Erythroblast (primary cell): ENCODE results near the gene RUNX3.
A peak's percentile ranks its signal among the peaks of the same experiment; 100 is the strongest.

Source experiments
- DNase-seq, 2 experiments: peaks; one replicate each; lab custom pipeline; 2025; lab: John Stamatoyannopoulos, UW
- GATA1 ChIP-seq: IDR thresholded peaks from 2 replicates; pipeline ENCODE4 v1.6.1; 2011; ENCODE audit warnings: low read depth, mild to moderate bottlenecking, control low read depth, low read length, moderate library complexity
- POLR2A ChIP-seq: IDR thresholded peaks from 2 replicates; pipeline ENCODE4 v1.6.1; 2011; ENCODE audit warnings: mild to moderate bottlenecking, low read length

Gene RUNX3

DNA sequence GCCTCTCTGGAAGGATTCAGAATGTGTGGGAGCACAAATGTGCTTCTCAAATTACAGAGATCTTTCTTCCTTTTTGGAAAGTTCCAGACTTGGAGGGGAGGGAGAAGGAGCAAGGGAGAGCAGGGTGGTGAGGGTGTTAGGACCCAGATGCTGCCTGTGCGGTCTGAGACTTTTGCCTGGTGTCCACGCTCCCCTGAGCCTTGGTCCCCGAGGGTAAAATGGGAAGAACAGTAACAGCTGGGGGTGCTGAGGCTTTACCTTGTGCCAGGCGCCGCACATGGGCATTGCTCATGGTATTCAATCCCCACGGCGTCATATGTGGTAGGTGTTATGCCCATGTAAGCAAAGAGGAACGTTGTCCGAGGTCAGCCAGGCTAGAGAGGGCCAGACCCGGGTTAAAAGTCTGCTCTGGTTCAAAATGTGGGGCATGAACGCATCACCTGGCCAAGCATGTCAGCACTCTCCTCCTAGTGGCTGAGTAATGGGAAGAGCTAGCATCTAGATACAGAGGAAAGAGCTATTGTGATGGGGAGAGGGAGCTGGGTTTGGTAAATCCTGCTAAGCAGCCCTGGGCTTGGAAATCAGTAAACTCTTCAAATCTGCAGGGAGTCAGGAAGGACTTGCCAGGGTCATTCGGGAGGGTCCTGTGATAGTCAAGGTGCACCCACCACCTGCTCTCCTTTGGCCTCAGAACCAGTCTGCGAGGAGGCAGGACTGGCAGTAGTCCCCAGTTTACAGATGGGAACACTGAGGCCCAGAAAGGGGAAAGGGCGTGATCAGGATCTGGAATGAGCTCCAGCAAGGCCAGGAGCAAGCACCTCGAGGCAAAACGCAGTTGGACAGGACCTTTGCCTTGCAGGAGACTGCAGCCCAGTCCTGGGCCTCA lies 4.5 kb upstream of the RUNX3 start:
- no peak for TF ChIP-seq GATA1
- TF ChIP-seq POLR2A, result no peak
- DNase-seq, result no peak

DNA sequence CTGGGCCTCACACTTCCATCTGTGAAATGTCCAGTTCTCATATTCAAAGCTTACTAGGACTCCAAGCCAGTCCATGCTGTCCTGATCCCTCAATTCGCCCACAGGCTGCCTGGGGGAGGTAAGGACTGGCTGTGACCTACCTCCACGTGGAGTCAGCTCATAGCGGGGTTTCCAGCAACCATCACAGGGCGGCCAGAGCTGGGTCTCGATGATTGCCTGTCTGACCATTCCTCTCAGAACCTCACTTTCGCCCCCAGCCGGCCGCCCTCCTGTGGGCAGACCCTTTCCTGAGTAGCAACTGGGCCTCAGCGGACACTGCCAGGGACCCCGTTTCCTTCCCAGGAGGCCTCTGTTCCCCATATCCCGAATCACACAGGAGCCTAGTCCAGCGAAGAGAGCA lies 3.4 kb upstream of the RUNX3 start:
- DNase-seq, result no peak
- TF ChIP-seq POLR2A, result no peak

DNA sequence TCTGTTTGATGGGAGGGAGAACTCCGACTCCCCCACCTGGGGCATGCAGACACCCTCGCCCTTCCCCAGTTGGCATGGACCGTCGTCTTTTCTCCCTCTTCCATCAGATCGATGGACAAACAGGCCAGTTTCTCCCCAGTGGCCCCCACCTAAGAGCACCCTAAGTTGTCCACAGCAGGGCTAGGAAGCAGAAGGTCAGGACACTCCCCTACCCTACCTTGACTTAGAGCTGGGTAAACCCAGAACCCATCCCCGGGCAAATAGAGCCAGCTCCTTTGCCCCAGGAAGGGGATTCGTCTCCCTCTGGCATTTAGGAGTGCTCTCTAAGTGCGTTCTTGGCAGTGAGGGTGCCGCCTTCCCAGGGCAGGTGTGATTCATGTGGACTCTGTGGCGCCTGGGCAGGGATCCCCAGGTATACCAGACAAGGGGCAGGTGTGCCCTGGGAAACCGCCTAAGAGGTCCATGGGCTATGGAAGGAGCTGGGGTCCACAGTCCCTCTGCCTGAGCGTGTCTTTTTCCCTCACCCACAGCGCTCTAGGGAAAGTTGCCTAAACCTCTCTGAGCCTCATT lies 2.7 kb upstream of the RUNX3 start:
- no peak for DNase-seq
- TF ChIP-seq POLR2A (no peak), GATA1 (no peak)

DNA sequence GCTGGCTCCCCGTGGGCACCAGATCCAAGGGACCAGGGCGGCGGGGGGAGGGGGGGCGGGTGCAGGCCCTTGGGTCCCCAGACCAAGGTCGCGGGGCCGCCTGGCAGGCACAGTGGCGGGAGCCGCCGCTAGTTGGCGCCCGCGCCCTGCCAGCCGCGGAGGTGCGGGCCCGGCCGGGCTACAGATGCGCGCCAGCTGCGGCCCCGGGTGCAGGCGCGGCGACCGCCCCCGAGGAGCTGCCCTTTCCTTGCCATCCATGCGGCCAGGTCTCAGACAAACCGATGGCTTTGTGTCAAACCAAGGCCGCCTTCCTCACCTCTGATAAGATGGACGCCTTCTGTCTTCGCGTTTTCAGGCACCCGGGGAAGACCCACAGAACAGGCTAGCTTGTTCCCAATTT lies 2.2 kb upstream of the RUNX3 start:
- peak in 1 of 2 experiments; percentile 61 for DNase-seq
- TF ChIP-seq GATA1 (no peak), POLR2A (no peak)

DNA sequence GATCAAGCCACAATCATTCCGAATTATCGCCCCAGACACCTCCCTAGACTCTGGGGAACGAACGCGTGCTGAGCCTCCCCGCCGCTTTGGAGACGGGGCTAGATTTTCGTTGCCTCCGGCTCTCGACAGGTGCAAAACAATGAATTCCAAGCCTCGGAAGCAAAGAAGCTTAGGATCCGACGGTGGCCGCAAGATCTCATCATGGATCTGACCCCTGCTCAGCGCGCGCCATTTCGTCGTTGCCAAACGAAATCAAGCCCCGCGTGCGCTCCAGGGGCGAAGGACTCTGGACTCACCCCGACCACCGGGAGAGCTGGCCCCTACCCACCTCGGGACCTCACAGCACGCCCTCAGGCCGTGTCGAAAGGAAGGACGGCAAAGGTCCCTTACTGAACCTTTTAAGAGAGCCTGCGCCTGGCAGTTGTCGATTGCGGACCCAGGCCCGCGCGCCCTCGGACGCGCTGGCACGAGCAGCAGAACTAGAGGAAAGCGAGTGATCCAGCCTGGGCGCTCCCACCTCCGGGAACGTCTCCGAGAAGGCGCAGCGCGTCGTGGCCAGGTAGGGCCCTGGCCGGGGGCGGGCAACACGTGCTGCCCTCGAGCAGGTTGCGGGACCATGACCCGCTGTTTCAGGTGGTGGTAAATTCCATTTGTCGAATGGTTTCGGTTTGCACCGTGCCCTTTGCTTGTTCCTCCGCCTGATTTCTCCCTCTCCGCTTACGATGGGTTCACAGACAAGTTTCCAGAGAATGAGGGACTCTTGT lies 1.6 kb upstream of the RUNX3 start:
- TF ChIP-seq POLR2A, result no peak
- TF ChIP-seq GATA1, result no peak
- DNase-seq, result no peak

DNA sequence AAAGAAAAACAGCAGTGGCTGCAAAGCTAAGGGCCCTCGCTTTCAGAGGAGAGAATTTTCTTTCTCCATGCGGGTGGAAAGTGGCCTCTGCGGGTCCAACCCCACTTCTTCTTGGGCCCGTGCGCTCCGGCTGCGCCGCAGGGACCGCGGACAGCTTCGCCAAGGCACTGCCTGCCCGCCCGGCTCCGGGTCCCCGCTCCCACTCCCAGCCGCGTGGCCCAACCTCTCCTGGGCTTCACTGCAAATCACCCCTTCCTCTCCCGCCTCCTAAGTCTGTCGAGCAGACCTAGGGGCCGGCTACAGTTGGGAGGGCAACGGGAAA lies 1.0 kb upstream of the RUNX3 start:
- TF ChIP-seq GATA1, result no peak
- TF ChIP-seq POLR2A, result no peak
- no peak for DNase-seq

DNA sequence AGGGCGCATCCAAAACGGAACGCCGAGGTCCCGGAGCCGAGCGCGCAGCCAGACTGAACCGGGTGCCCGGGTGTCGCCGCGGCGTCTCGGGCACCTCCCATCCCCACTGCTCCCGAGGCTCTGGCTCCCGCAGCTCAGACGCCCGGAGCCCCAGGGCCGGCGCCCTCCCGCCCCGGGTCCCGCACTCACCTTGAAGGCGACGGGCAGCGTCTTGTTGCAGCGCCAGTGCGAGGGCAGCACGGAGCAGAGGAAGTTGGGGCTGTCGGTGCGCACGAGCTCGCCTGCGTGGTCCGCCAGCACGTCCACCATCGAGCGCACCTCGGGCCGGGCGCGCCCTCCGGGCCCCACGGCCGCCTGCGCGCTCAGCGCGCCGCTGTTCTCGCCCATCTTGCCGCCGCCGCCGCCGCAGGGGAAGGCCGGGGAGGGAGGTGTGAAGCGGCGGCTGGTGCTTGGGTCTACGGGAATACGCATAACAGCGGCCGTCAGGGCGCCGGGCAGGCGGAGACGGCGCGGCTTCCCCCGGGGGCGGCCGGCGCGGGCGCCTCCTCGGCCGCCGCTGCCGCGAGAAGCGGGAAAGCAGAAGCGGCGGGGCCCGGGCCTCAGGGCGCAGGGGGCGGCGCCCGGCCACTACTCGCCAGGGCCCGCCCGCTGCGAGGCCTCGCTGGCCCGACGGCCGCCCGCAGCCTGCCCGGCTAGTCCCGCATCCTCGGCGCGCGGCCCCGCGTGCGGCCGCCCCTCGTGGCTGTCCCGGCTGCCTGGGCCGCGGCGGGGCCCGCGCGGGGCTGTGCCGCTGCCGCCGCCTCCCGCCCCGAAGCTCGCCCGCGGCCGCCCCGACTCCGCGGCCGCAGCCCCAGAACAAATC lies 447 bp downstream of the RUNX3 start:
- TF ChIP-seq POLR2A, result no peak
- DNase-seq, result peak in 1 of 2 experiments; percentile 36

DNA sequence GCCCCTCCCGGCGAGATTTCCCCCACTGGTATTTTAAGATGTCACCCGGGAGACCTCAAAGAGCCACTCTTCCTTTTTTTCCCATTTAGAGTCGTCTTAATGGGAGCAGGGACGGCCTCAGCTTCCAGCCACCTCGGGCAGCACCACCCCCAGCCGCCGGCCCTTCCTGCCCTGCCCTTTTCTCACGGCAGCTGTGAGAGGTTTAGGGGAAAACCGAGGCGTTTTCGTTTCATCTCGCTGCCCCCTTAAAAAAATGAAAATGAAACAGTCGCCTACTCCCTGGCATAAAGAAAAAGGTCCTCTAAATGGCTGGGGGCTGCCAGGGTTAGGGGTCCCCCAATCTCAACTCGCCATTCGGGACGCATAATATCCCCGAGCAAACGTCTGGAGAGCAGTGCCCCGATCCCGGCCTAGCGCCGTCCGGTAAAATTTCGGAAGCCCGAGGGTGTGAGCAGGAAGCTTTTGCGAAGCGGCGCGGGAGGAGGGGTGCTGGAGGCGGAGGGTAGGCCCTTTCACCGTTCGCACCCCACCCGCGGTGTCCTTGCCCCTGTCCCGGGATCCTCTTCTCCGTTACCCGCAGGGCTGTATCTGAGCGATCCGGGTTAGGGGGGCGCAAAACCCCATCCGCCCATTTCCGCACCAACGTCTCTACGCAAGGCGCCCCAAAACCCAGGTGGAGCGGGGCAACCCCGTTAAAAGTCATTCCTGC lies 1.2 kb downstream of the RUNX3 start:
- TF ChIP-seq GATA1 (no peak), POLR2A (no peak)
- DNase-seq, result no peak

DNA sequence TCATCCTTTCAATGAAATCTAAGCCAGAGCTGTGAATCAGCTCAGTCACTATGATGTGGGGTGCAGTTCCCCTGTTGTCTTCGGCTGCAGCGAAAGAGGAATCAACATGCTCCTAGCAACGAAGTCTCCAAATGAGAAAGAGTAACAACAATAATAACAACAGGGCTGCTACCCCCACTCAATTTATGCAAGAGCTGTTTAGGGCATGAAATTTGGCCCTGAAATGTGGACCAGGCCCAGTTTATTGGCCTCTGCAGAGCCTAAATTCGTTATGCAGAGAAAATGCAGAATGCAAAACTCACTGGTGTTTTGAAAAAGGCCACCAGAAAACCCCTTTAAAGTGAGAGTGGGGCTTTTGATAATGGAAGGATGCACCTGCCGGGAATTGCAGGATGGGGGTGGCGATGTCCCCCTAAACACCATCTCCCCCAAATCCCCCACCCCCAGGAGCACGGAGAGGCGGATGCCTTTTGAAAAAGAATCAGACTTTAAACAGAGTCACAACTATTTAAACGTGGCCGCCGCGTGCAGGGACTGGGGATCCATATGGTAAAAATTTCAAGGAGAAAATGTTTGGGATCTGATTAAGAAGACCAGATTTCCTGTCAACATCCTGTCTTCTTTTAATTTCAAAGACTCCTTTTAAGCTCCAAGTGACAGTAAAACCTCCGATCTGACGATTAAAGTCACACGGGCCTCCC lies 1.9 kb downstream of the RUNX3 start:
- TF ChIP-seq POLR2A, result no peak
- TF ChIP-seq GATA1, result no peak

DNA sequence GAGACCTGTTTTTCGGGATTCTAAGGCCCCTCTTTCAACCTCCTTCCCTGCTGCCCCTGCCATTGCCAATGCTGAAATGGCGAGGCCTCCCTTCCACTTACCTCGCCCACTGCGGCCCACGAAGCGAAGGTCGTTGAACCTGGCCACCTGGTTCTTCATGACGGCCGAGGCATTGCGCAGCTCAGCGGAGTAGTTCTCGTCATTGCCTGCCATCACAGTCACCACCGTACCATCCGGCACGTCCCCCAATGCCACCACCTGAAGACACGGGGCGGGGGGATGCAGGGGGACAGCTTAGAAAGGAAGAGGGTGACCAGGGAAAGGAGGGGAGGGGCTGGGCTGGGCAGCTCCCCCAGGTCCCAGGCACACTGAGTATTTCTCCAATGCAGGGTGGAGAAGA lies 2.6 kb downstream of the RUNX3 start:
- TF ChIP-seq GATA1 (no peak), POLR2A (no peak)
- no peak for DNase-seq

More for the DNA sequence above, 1.9 kb downstream of the RUNX3 start:
- no peak for DNase-seq

DNA sequence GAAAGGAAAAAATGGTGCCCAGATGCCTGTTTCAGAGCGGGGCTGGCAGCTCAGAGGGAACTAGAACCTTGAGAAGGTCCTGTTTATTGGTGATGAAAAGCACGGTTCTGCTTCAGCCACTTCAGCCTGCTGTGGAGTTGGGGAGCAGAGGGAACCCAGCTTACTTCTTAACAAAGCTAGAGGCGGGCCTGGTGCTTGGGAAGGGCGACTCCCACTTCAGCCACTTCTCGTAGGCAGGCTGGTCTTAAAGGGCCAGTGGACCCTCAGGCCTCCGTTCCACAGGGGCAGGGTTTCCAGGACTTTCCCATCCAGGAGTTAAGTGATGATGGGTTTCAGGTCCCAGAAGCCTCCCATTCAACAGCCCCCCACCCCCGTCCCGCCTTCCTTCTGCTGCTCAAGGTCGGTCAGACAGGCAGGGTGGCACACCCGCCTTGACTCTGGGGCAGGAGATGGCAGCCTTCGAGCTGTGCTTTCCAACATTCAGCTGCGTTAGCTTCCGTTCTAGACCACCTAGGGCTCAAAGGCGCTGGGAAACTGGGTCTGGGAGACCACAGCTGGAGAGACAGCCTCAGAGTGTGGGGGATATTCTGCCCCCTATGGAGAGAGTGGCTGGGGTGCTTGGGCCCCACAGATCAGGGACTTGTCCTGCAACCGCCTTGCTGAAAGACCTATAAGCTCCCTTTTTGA lies 3.4 kb downstream of the RUNX3 start:
- DNase-seq, result no peak
- TF ChIP-seq POLR2A, result no peak
- TF ChIP-seq GATA1, result no peak

DNA sequence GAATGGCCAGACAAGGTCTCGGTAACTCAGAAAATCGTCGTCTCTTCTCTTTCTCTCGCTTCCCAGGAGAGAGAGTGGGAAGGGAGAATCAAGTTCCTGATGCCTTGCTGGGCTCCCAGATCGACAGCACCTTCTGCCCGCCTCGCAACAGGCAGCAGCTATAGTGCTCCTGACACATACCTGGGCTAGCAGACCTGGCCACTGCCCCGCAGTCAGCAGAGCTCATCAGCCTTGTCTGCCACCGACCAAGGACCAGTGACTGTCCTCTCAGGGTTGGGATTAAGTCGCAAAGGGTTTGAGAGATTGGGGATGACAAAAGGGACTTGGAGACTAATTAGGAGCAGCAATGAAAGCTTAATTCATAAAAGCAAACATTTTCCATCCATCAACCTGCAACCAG lies 4.1 kb downstream of the RUNX3 start:
- TF ChIP-seq POLR2A (no peak), GATA1 (no peak)
- DNase-seq, result no peak
